K562 (cell line): ENCODE data around the gene HP. TPM values are rescaled to one million over a fixed set of nuclear protein-coding genes. Genes with fewer than 3 reads are reported as not detected.

Experiments used
- CEBPG ChIP-seq, 3 experiments: fragments of 200-800 bp in 1 of 3; sonication (Bioruptor generic) in 1 of 3; sonication (generic) in 1 of 3; formaldehyde crosslinking in 1 of 3; IDR thresholded peaks in 2 of 3; conservative IDR thresholded peaks in 1 of 3; 2 replicates each; pipeline versions ENCODE4 v1.6.1 to v1.8.0; 2016 to 2022; ENCODE audit warnings: missing compliant biosample characterization in 2 of 3, missing genetic modification characterization in 2 of 3, mild to moderate bottlenecking in 1 of 3, missing genetic modification reagents in 1 of 3
- CREB1 ChIP-seq, 2 experiments: sonication (generic) in 1 of 2; formaldehyde crosslinking in 1 of 2; IDR thresholded peaks; 2 replicates each; pipeline versions ENCODE4 v1.6.1 to v1.8.0; 2012 to 2022; ENCODE audit warnings: inconsistent platforms in 1 of 2, mild to moderate bottlenecking in 1 of 2, missing genetic modification reagents in 1 of 2, moderate library complexity in 1 of 2
- FOXJ2 ChIP-seq: fragments of 200-800 bp; sonication (Bioruptor generic); IDR thresholded peaks from 2 replicates; pipeline ENCODE4 v1.6.1; 2016; ENCODE audit warnings: missing genetic modification characterization, missing compliant biosample characterization
- NFYB ChIP-seq: IDR thresholded peaks from 2 replicates; pipeline ENCODE4 v1.6.1; 2011; ENCODE audit warnings: mild to moderate bottlenecking, moderate library complexity; ENCODE audit not compliant: insufficient read length; ENCODE audit errors: extremely low read depth
- PHF20 ChIP-seq: fragments of 450-650 bp; IDR thresholded peaks from 2 replicates; pipeline ENCODE4 v1.6.1; 2018; ENCODE audit not compliant: partially characterized antibody
- PTBP1 ChIP-seq: fragments of 200-400 bp; formaldehyde crosslinking; IDR thresholded peaks from 2 replicates; pipeline ENCODE4 v1.6.1; 2017; ENCODE audit warnings: low read depth, low read length
- THRAP3 ChIP-seq: fragments of 450-650 bp; IDR thresholded peaks from 2 replicates; pipeline ENCODE4 v1.6.1; 2016; ENCODE audit warnings: mild to moderate bottlenecking, inconsistent platforms, borderline replicate concordance
- ZNF3 ChIP-seq: fragments of 250-450 bp; sonication (Bioruptor Pico); IDR thresholded peaks from 2 replicates; pipeline ENCODE4 v1.5.0; 2021; ENCODE audit warnings: mild to moderate bottlenecking, moderate library complexity
- polyA plus RNA-seq, 8 experiments: library from polyadenylated mRNA; depleted of rRNA in 4 of 8; stranded (reverse) in 5 of 8; unstranded in 3 of 8; fragments of >200 nt; fragmentation: Nextera tagmentation in 2 of 8; fragmentation: Illumina TruSeq in 1 of 8; extraction: Ambion mirVana in 2 of 8; extraction: Trizol in 1 of 8; gene quantifications; 2 replicates each; pipeline versions ENCODE4 v1.2.1 to v1.2.3, GENCODE V29; 2011 to 2014; ENCODE audit warnings: inconsistent platforms in 1 of 8, missing spikeins in 1 of 8
- total RNA-seq, 7 experiments: library from RNA; depleted of rRNA in 6 of 7; stranded (reverse); fragments of >200 nt in 6 of 7; fragmentation: Illumina TruSeq in 2 of 7; extraction: Trizol in 2 of 7; gene quantifications; 2 replicates each; pipeline versions ENCODE4 v1.2.1 to v1.2.3, GENCODE V29; 2011 to 2021; ENCODE audit warnings: low replicate concordance in 1 of 7
- TF ChIP-seq, protein P1 (sequence below), 3 experiments: fragments of 200-800 bp in 1 of 3; fragments of 250-450 bp in 1 of 3; fragments of 450-650 bp in 1 of 3; sonication (Bioruptor Pico) in 1 of 3; sonication (Bioruptor generic) in 1 of 3; formaldehyde crosslinking in 1 of 3; IDR thresholded peaks; 2 replicates each; pipeline versions ENCODE4 v1.6.1 to v1.8.0; 2016 to 2022; ENCODE audit warnings: mild to moderate bottlenecking in 2 of 3, missing genetic modification characterization in 2 of 3, missing compliant biosample characterization in 1 of 3, moderate library complexity in 1 of 3
- TF ChIP-seq, protein P2 (sequence below), 2 experiments: fragments of 450-650 bp in 1 of 2; sonication (generic) in 1 of 2; formaldehyde crosslinking in 1 of 2; IDR thresholded peaks; 2 replicates each; pipeline versions ENCODE4 v1.7.1 to v1.9.0; 2016 to 2022; ENCODE audit warnings: inconsistent platforms in 1 of 2, mild to moderate bottlenecking in 1 of 2, missing genetic modification reagents in 1 of 2
- TF ChIP-seq, protein P3 (sequence below): fragments of 250-450 bp; sonication (Bioruptor Pico); IDR thresholded peaks from 2 replicates; pipeline ENCODE4 v1.5.0; 2021

Gene HP
- total and polyA plus RNA-seq, 9 of the 15 experiments (the other 6 are each of a cell fraction or from before 2014, with no cell fraction given), result 0.04 to 8.7 TPM; not detected in 7

DNA sequence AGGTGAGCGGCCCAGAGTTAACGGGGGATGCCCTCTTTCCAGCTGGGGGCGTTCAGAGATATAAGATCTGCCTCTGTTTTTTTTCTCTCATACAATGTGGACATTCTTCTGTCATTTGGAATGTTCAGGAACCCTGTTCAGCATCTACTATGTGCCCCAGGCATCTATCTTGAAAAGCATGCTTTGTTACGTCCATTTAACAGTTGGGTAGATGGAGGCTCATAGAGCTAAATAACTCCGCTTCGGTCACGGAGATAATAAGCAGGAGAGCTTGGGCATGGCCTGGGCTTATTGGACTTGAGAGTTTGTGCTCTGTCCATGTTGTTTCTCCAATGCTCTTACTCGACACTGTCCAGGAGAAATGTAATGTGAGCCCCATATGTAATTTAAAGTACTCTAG, 39.6 kb upstream of the HP start (continued):
- TF ChIP-seq, protein P1, sequence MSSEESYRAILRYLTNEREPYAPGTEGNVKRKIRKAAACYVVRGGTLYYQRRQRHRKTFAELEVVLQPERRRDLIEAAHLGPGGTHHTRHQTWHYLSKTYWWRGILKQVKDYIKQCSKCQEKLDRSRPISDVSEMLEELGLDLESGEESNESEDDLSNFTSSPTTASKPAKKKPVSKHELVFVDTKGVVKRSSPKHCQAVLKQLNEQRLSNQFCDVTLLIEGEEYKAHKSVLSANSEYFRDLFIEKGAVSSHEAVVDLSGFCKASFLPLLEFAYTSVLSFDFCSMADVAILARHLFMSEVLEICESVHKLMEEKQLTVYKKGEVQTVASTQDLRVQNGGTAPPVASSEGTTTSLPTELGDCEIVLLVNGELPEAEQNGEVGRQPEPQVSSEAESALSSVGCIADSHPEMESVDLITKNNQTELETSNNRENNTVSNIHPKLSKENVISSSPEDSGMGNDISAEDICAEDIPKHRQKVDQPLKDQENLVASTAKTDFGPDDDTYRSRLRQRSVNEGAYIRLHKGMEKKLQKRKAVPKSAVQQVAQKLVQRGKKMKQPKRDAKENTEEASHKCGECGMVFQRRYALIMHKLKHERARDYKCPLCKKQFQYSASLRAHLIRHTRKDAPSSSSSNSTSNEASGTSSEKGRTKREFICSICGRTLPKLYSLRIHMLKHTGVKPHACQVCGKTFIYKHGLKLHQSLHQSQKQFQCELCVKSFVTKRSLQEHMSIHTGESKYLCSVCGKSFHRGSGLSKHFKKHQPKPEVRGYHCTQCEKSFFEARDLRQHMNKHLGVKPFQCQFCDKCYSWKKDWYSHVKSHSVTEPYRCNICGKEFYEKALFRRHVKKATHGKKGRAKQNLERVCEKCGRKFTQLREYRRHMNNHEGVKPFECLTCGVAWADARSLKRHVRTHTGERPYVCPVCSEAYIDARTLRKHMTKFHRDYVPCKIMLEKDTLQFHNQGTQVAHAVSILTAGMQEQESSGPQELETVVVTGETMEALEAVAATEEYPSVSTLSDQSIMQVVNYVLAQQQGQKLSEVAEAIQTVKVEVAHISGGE (CRISPR knock-in tag; IDR thresholded peaks at IDR 0.05), result no peak
- TF ChIP-seq CREB1 (IDR thresholded peaks at IDR 0.05) (no peak), CREB1 (CRISPR knock-in tag; IDR thresholded peaks at IDR 0.05) (no peak), PTBP1 (0 out of 2 replicates have a peak, but pooled peaks have one; percentile 16), CEBPG (CRISPR knock-in tag; IDR thresholded peaks at IDR 0.05) (no peak), CEBPG (tag; conservative IDR thresholded peaks at IDR 0.05 in 1 of 2, IDR thresholded peaks at IDR 0.05 in 1 of 2) (no peak), FOXJ2 (tag) (no peak), ZNF3 (CRISPR knock-in tag) (no peak), NFYB (no peak), PHF20 (no peak), THRAP3 (no peak)
- TF ChIP-seq, protein P2, sequence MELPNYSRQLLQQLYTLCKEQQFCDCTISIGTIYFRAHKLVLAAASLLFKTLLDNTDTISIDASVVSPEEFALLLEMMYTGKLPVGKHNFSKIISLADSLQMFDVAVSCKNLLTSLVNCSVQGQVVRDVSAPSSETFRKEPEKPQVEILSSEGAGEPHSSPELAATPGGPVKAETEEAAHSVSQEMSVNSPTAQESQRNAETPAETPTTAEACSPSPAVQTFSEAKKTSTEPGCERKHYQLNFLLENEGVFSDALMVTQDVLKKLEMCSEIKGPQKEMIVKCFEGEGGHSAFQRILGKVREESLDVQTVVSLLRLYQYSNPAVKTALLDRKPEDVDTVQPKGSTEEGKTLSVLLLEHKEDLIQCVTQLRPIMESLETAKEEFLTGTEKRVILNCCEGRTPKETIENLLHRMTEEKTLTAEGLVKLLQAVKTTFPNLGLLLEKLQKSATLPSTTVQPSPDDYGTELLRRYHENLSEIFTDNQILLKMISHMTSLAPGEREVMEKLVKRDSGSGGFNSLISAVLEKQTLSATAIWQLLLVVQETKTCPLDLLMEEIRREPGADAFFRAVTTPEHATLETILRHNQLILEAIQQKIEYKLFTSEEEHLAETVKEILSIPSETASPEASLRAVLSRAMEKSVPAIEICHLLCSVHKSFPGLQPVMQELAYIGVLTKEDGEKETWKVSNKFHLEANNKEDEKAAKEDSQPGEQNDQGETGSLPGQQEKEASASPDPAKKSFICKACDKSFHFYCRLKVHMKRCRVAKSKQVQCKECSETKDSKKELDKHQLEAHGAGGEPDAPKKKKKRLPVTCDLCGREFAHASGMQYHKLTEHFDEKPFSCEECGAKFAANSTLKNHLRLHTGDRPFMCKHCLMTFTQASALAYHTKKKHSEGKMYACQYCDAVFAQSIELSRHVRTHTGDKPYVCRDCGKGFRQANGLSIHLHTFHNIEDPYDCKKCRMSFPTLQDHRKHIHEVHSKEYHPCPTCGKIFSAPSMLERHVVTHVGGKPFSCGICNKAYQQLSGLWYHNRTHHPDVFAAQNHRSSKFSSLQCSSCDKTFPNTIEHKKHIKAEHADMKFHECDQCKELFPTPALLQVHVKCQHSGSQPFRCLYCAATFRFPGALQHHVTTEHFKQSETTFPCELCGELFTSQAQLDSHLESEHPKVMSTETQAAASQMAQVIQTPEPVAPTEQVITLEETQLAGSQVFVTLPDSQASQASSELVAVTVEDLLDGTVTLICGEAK (IDR thresholded peaks at IDR 0.05), result no peak
- TF ChIP-seq, protein P2 (CRISPR knock-in tag; IDR thresholded peaks at IDR 0.05), result no peak
- TF ChIP-seq, protein P3, sequence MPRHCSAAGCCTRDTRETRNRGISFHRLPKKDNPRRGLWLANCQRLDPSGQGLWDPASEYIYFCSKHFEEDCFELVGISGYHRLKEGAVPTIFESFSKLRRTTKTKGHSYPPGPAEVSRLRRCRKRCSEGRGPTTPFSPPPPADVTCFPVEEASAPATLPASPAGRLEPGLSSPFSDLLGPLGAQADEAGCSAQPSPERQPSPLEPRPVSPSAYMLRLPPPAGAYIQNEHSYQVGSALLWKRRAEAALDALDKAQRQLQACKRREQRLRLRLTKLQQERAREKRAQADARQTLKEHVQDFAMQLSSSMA (CRISPR knock-in tag), result no peak
